Panc1 (cell line): ENCODE results near the gene BFAR.
"Not testable (repeated sequence)": the region's sequence is repeated elsewhere in the genome, so short reads cannot be mapped to it uniquely, and the experiment has no call there.

ENCODE experiments used
- TF ChIP-seq, protein P1 (sequence below), 2 experiments: IDR thresholded peaks; 2 replicates each; pipeline ENCODE4 v1.6.1; 2011 to 2012; ENCODE audit warnings: low read depth in 2 of 2, control low read depth in 1 of 2, low read length in 1 of 2, mild to moderate bottlenecking in 1 of 2, moderate library complexity in 1 of 2; ENCODE audit not compliant: insufficient read depth in 1 of 2
- TF ChIP-seq, protein P2 (sequence below): fragments of 450-650 bp; IDR thresholded peaks from 2 replicates; pipeline ENCODE4 v1.5.1; 2017; ENCODE audit warnings: mild to moderate bottlenecking

DNA sequence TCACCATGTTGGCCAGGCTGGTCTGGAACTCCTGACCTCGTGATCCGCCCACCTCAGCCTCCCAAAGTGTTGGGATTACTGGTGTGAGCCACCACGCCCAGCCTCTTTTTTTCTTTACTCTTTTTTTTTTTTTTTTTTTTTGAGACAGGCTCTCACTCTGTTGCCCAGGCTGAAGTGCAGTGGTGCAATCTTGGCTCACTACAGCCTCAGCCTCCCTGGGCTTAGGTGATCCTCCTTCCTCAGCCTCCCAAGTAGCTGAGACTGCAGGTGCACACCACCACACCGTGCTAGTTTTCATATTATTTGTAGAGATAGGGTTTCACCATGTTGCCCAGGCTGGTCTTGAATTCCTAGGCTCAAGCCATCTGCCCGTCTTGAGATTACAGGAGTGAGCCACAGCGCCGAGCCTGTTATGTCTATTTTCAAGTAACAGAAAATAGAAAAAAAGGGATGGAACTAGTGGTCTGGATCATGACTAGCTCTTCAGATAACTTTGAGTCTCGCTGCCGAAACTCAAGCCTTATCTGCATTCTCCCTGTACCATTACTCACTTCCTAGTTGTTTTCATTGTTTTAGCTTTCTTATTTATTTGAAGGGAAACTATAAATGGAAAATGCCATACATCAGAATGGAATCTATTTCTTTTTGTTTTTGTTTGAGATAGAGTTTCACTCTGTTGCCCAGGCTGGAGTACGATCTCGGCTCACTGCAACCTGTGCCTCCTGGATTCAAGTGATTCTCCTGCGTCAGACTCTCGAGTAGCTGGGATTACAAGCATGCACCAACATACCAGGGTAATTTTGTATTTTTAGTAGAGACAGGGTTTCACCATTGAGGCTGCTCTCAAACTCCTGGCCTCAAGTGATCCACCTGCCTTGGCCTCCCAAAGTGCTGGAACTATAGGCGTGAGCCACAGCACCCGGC is 53.4 kb downstream of the BFAR start:
- TF ChIP-seq, protein P1, sequence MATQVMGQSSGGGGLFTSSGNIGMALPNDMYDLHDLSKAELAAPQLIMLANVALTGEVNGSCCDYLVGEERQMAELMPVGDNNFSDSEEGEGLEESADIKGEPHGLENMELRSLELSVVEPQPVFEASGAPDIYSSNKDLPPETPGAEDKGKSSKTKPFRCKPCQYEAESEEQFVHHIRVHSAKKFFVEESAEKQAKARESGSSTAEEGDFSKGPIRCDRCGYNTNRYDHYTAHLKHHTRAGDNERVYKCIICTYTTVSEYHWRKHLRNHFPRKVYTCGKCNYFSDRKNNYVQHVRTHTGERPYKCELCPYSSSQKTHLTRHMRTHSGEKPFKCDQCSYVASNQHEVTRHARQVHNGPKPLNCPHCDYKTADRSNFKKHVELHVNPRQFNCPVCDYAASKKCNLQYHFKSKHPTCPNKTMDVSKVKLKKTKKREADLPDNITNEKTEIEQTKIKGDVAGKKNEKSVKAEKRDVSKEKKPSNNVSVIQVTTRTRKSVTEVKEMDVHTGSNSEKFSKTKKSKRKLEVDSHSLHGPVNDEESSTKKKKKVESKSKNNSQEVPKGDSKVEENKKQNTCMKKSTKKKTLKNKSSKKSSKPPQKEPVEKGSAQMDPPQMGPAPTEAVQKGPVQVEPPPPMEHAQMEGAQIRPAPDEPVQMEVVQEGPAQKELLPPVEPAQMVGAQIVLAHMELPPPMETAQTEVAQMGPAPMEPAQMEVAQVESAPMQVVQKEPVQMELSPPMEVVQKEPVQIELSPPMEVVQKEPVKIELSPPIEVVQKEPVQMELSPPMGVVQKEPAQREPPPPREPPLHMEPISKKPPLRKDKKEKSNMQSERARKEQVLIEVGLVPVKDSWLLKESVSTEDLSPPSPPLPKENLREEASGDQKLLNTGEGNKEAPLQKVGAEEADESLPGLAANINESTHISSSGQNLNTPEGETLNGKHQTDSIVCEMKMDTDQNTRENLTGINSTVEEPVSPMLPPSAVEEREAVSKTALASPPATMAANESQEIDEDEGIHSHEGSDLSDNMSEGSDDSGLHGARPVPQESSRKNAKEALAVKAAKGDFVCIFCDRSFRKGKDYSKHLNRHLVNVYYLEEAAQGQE (IDR thresholded peaks at IDR 0.05; ENCODE audit: insufficient read depth in 1 of 2, low read depth in 2 of 2, low read length in 1 of 2) = not testable (repeated sequence)
- TF ChIP-seq, protein P2, sequence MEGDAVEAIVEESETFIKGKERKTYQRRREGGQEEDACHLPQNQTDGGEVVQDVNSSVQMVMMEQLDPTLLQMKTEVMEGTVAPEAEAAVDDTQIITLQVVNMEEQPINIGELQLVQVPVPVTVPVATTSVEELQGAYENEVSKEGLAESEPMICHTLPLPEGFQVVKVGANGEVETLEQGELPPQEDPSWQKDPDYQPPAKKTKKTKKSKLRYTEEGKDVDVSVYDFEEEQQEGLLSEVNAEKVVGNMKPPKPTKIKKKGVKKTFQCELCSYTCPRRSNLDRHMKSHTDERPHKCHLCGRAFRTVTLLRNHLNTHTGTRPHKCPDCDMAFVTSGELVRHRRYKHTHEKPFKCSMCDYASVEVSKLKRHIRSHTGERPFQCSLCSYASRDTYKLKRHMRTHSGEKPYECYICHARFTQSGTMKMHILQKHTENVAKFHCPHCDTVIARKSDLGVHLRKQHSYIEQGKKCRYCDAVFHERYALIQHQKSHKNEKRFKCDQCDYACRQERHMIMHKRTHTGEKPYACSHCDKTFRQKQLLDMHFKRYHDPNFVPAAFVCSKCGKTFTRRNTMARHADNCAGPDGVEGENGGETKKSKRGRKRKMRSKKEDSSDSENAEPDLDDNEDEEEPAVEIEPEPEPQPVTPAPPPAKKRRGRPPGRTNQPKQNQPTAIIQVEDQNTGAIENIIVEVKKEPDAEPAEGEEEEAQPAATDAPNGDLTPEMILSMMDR = not testable (repeated sequence)
